Vagina (tissue), 2 donors: ENCODE data around the gene TRUB1. TPM values are rescaled to one million over a fixed set of nuclear protein-coding genes. Genes with fewer than 3 reads are reported as not detected.

Experiments used
- DNase-seq, 2 donors: peaks; one replicate each; pipeline ENCODE4 v3.0.0-alpha.2; 2017; ENCODE audit errors: extremely low spot score in 2 of 2
- H3K27ac ChIP-seq: fragments of 200-600 bp; sonication (generic); one replicate; pipeline ENCODE4 v1.5.1; 2019
- H3K27me3 ChIP-seq: fragments of 200-600 bp; sonication (generic); one replicate; pipeline ENCODE4 v1.5.1; 2019
- H3K36me3 ChIP-seq, 2 donors: fragments of 200-600 bp; sonication (generic); one replicate each; pipeline ENCODE4 v1.5.1; 2017 to 2019
- H3K4me1 ChIP-seq: fragments of 200-600 bp; sonication (generic); one replicate; pipeline ENCODE4 v1.5.1; 2019
- H3K4me3 ChIP-seq, 2 donors: fragments of 200-600 bp; sonication (generic); 1 replicate in 1 of 2; 2 replicates in 1 of 2; pipeline ENCODE4 v1.5.1; 2016 to 2019
- H3K9me3 ChIP-seq: fragments of 200-600 bp; sonication (generic); one replicate; pipeline ENCODE4 v1.5.1; 2019
- CTCF ChIP-seq, 3 experiments: fragments of 450-650 bp in 2 of 3; fragments of 200-600 bp in 1 of 3; sonication (generic) in 1 of 3; IDR thresholded peaks; one replicate each; pipeline ENCODE4 v1.5.1; 2017 to 2019; ENCODE audit warnings: antibody characterized with exemption in 3 of 3, mild to moderate bottlenecking in 2 of 3, moderate library complexity in 2 of 3
- POLR2A ChIP-seq, 2 donors: fragments of 450-650 bp; IDR thresholded peaks; one replicate each; pipeline ENCODE4 v1.6.1; 2017; ENCODE audit warnings: antibody characterized with exemption in 2 of 2, mild to moderate bottlenecking in 2 of 2, moderate library complexity in 2 of 2
- POLR2AphosphoS5 ChIP-seq, 2 donors: sonication (generic); formaldehyde crosslinking; IDR thresholded peaks; one replicate each; pipeline ENCODE4 v1.9.0; 2017; ENCODE audit warnings: antibody characterized with exemption in 2 of 2, mild to moderate bottlenecking in 2 of 2, low read depth in 1 of 2; ENCODE audit not compliant: insufficient read depth in 1 of 2
- intact Hi-C: fragments of 100-400 bp; cut with DNase I; formaldehyde crosslinking; loops from one replicate; pipeline ENCODE4 v1.15.1; 2023
- total RNA-seq: library from RNA; depleted of rRNA; stranded (reverse); fragments of >200 nt; gene quantifications from one replicate; pipeline ENCODE4 v1.2.3, GENCODE V29; 2016

Gene TRUB1
- total RNA-seq, 1 donor from 2014 or later, result 30.2 TPM

GRCh38 chr10:114995468-114996247 lies 57.7 kb downstream of the TRUB1 start:
- intact Hi-C loops, result no loop called here
- Histone ChIP-seq H3K9me3 (no peaks in the 10 kb centered on the region), H3K27ac (no peak overlapping the region), H3K27me3 (no peaks in the 10 kb centered on the region), H3K4me1 (no peaks in the 10 kb centered on the region), H3K36me3 (no peaks in the 10 kb centered on the region), H3K4me3 (no peak overlapping the region)
- no peak for TF ChIP-seq CTCF (IDR thresholded peaks at IDR 0.05)
- no peak for TF ChIP-seq POLR2A (IDR thresholded peaks at IDR 0.05)
- no peak for TF ChIP-seq POLR2AphosphoS5 (IDR thresholded peaks at IDR 0.05; ENCODE audit: insufficient read depth in 1 of 2, low read depth in 1 of 2)
- no peak for DNase-seq

GRCh38 chr10:114996542-114996941 lies 58.5 kb downstream of the TRUB1 start:
- no peaks in the 10 kb centered on the region for H3K9me3 ChIP-seq
- intact Hi-C loops, result no loop called here
- H3K27ac ChIP-seq, result no peak overlapping the region
- no peak for TF ChIP-seq POLR2A (IDR thresholded peaks at IDR 0.05)
- no peak for TF ChIP-seq POLR2AphosphoS5 (IDR thresholded peaks at IDR 0.05; ENCODE audit: insufficient read depth in 1 of 2, low read depth in 1 of 2)
- TF ChIP-seq CTCF (IDR thresholded peaks at IDR 0.05), result no peak
- H3K4me3 ChIP-seq, result no peak overlapping the region
- DNase-seq, result no peak
- H3K36me3 ChIP-seq, result no peaks in the 10 kb centered on the region
- no peaks in the 10 kb centered on the region for H3K4me1 ChIP-seq
- no peaks in the 10 kb centered on the region for H3K27me3 ChIP-seq

- intact Hi-C loops, result no loop called here
- Histone ChIP-seq H3K27ac (no peak overlapping the region), H3K36me3 (no peaks in the 10 kb centered on the region), H3K4me3 (no peak overlapping the region), H3K4me1 (no peaks in the 10 kb centered on the region), H3K27me3 (no peaks in the 10 kb centered on the region), H3K9me3 (no peaks in the 10 kb centered on the region)
- no peak for DNase-seq
- TF ChIP-seq POLR2A (IDR thresholded peaks at IDR 0.05) (no peak), POLR2AphosphoS5 (IDR thresholded peaks at IDR 0.05; ENCODE audit: insufficient read depth in 1 of 2, low read depth in 1 of 2) (no peak), CTCF (IDR thresholded peaks at IDR 0.05) (no peak)
Observed at GRCh38 chr10:114998993-114999392, 61.0 kb downstream of the TRUB1 start.

- TF ChIP-seq CTCF (IDR thresholded peaks at IDR 0.05) (no peak), POLR2A (IDR thresholded peaks at IDR 0.05) (no peak), POLR2AphosphoS5 (IDR thresholded peaks at IDR 0.05; ENCODE audit: insufficient read depth in 1 of 2, low read depth in 1 of 2) (no peak)
- DNase-seq, result no peak
- peak overlapping the region in 1 of 2 donors; percentile 3 for H3K4me3 ChIP-seq
- H3K9me3 ChIP-seq, result no peaks in the 10 kb centered on the region
- H3K27me3 ChIP-seq, result no peaks in the 10 kb centered on the region
- intact Hi-C loops, result no loop called here
- no peaks in the 10 kb centered on the region for H3K36me3 ChIP-seq
- no peaks in the 10 kb centered on the region for H3K4me1 ChIP-seq
- no peak overlapping the region for H3K27ac ChIP-seq
Observed at GRCh38 chr10:115001506-115002381, 63.7 kb downstream of the TRUB1 start.
